Measurements from ENCODE around the gene MKRN3. TPM values are rescaled to one million over a fixed set of nuclear protein-coding genes. Genes with fewer than 3 reads are reported as not detected.

Gene MKRN3
- total RNA-seq, 1 experiment from 2014 or later: not detected

- TF ChIP-seq ZNF219 (CRISPR knock-in tag; IDR thresholded peaks at IDR 0.05; ENCODE audit: borderline replicate concordance): no peak
- TF ChIP-seq, protein P1, sequence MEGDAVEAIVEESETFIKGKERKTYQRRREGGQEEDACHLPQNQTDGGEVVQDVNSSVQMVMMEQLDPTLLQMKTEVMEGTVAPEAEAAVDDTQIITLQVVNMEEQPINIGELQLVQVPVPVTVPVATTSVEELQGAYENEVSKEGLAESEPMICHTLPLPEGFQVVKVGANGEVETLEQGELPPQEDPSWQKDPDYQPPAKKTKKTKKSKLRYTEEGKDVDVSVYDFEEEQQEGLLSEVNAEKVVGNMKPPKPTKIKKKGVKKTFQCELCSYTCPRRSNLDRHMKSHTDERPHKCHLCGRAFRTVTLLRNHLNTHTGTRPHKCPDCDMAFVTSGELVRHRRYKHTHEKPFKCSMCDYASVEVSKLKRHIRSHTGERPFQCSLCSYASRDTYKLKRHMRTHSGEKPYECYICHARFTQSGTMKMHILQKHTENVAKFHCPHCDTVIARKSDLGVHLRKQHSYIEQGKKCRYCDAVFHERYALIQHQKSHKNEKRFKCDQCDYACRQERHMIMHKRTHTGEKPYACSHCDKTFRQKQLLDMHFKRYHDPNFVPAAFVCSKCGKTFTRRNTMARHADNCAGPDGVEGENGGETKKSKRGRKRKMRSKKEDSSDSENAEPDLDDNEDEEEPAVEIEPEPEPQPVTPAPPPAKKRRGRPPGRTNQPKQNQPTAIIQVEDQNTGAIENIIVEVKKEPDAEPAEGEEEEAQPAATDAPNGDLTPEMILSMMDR (IDR thresholded peaks at IDR 0.05): no peak
- TF ChIP-seq TCF7 (CRISPR knock-in tag; IDR thresholded peaks at IDR 0.05; ENCODE audit: low read depth): no peak
- no peak for TF ChIP-seq HMGXB4 (CRISPR knock-in tag; IDR thresholded peaks at IDR 0.05)
- no peak for TF ChIP-seq ZNF425 (CRISPR knock-in tag; conservative IDR thresholded peaks at IDR 0.05)
- no peak for TF ChIP-seq IRF2 (CRISPR knock-in tag; IDR thresholded peaks at IDR 0.05; ENCODE audit: borderline replicate concordance, low read depth)
- TF ChIP-seq KAT7 (CRISPR knock-in tag; IDR thresholded peaks at IDR 0.05; ENCODE audit: borderline replicate concordance): no peak
- no peak for TF ChIP-seq ATF3 (CRISPR knock-in tag; conservative IDR thresholded peaks at IDR 0.05)
- no peak for TF ChIP-seq NR3C1 (CRISPR knock-in tag; conservative IDR thresholded peaks at IDR 0.05; ENCODE audit: low read depth)
- CTCF ChIA-PET: no interaction called here
- Mint-ChIP-seq H3K27ac (no peak overlapping the region), H3K4me3 (no peak overlapping the region), H3K27me3 (ENCODE audit: low read depth) (no peaks in the 10 kb centered on the region; the same call in 1 of the 2 replicates), H3K9me3 (peaks cover 23% of the 10 kb centered on the region), H3K4me1 (0 out of 2 replicates have a peak, but pooled peaks cover 3% of the 10 kb centered on the region), H3K36me3 (peaks cover 6% of the 10 kb centered on the region)
- DNase-seq (ENCODE audit: low spot score) (no peak), ATAC-seq (no peak)
- POLR2A ChIA-PET: no interaction called here
These were observed 10.6 kb downstream of the MKRN3 start for GRCh38 chr15:23576061-23576460.

DNA sequence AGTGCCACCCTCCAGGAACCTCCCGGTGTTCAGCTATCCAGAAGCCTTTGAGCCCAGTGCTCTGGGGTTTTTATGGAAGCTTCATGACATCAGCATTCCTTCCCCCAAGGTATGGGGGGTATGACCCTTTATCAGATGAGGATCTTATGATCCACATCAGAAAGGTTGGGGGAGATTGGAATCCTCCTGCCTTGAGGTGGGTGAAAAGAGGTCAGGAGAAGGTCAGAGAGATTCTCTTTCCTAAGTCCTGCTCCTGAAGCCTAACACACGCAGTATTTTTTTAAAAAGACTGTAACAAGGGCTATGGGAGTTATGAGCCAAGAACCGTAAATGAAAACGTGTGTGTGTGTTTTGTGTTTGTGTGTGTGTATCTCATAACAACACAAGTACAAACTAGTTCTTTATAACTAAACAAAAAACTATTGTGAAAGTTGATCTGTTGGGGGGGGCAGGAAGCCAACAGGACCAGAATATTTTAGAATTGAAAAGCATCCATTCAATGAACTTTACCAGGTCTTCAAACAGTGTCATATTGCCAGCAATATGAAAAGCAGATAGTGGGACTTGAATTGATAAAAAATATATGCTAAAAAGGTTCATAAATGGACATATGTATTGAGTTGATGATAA is 13.2 kb downstream of the MKRN3 start:
- no peak for TF ChIP-seq ZNF121 (CRISPR knock-in tag; IDR thresholded peaks at IDR 0.05)
- TF ChIP-seq TEAD1 (CRISPR knock-in tag; IDR thresholded peaks at IDR 0.05): no peak
- no peak for TF ChIP-seq HMGXB4 (CRISPR knock-in tag; IDR thresholded peaks at IDR 0.05)
- no peak for TF ChIP-seq CDX4 (CRISPR knock-in tag; IDR thresholded peaks at IDR 0.05; ENCODE audit: borderline replicate concordance)
- no peak for TF ChIP-seq ELF4 (CRISPR knock-in tag; IDR thresholded peaks at IDR 0.05; ENCODE audit: low read depth)
- no peak for TF ChIP-seq ZNF317 (CRISPR knock-in tag; IDR thresholded peaks at IDR 0.05; ENCODE audit: borderline replicate concordance, low read depth)
- TF ChIP-seq PRDM15 (CRISPR knock-in tag; IDR thresholded peaks at IDR 0.05): no peak
- no peak for TF ChIP-seq NFATC4 (CRISPR knock-in tag; IDR thresholded peaks at IDR 0.05)
- TF ChIP-seq ATF6 (CRISPR knock-in tag; IDR thresholded peaks at IDR 0.05): no peak
- Mint-ChIP-seq H3K27me3 (ENCODE audit: low read depth) (no peaks in the 10 kb centered on the region; the same call in 1 of the 2 replicates), H3K4me1 (no peaks in the 10 kb centered on the region), H3K27ac (no peak overlapping the region), H3K4me3 (no peak overlapping the region), H3K36me3 (peaks cover 11% of the 10 kb centered on the region), H3K9me3 (peaks cover 20% of the 10 kb centered on the region)
- DNase-seq (ENCODE audit: low spot score): no peak
- no peak for ATAC-seq
- POLR2A ChIA-PET: no interaction called here
- CTCF ChIA-PET: no interaction called here
